Transverse colon (tissue), 4 donors: Measurements from ENCODE around the gene MBNL1. TPM values are rescaled to one million over a fixed set of nuclear protein-coding genes. Genes with fewer than 3 reads are reported as not detected.

Experiments
- DNase-seq: peaks from one replicate; pipeline ENCODE4 v3.0.0-alpha.2; 2019
- H3K27ac ChIP-seq, 4 donors: fragments of 200-600 bp; sonication (generic); 2 replicates each; pipeline ENCODE4 v1.5.1; 2016 to 2018; ENCODE audit warnings: inconsistent platforms in 4 of 4
- H3K27me3 ChIP-seq: fragments of 200-600 bp; sonication (generic); 2 replicates; pipeline ENCODE4 v1.5.1; 2017; ENCODE audit warnings: inconsistent platforms
- H3K36me3 ChIP-seq, 4 donors: fragments of 200-600 bp; sonication (generic); 2 replicates each; pipeline ENCODE4 v1.5.1; 2017 to 2019; ENCODE audit warnings: inconsistent platforms in 4 of 4
- H3K4me1 ChIP-seq, 4 donors: fragments of 200-600 bp; sonication (generic); 2 replicates each; pipeline ENCODE4 v1.5.1; 2017 to 2020; ENCODE audit warnings: inconsistent platforms in 4 of 4
- H3K4me3 ChIP-seq, 4 donors: fragments of 200-600 bp; sonication (generic); 1 replicate in 1 of 4; 2 replicates in 3 of 4; pipeline versions ENCODE4 v1.5.1 to v1.6.1; 2017 to 2019; ENCODE audit warnings: inconsistent platforms in 4 of 4
- H3K9me3 ChIP-seq, 2 donors: fragments of 200-600 bp; sonication (generic); 2 replicates each; pipeline ENCODE4 v1.5.1; 2017 to 2019; ENCODE audit warnings: inconsistent platforms in 2 of 2
- EP300 ChIP-seq: sonication (generic); formaldehyde crosslinking; IDR thresholded peaks from one replicate; pipeline ENCODE4 v1.6.1; 2017; ENCODE audit warnings: antibody characterized with exemption, low read depth
- POLR2A ChIP-seq: fragments of 450-650 bp; IDR thresholded peaks from one replicate; pipeline ENCODE4 v1.6.1; 2016; ENCODE audit warnings: antibody characterized with exemption, mild to moderate bottlenecking, moderate library complexity
- POLR2AphosphoS5 ChIP-seq, 3 donors: sonication (generic); formaldehyde crosslinking; IDR thresholded peaks; one replicate each; pipeline ENCODE4 v1.6.1; 2016; ENCODE audit warnings: antibody characterized with exemption in 3 of 3
- WGBS, 2 donors: methylation state at CpG; one replicate each; pipeline ENCODE4 v1.1.5; 2018; ENCODE audit warnings: low coverage in 1 of 2; 5-methylcytosine and 5-hydroxymethylcytosine counted together
- in situ Hi-C, 4 donors: fragments of 200-750 bp; cut with MboI; loops; one replicate each; pipeline versions ENCODE4 v1.15.0 to v1.15.1; 2017; ENCODE audit warnings: low sequenced_read_pairs in 3 of 4, low pct_ligation_motif_present in 1 of 4, low pct_unique_long_range_greater_than_20kb in 1 of 4
- intact Hi-C: fragments of 100-400 bp; cut with DNase I; formaldehyde crosslinking; loops from one replicate; pipeline ENCODE4 v1.15.1; 2023; ENCODE audit warnings: low total_unique reads
- total RNA-seq, 4 donors: library from RNA; depleted of rRNA; stranded (reverse); fragments of >200 nt; gene quantifications; one replicate each; pipeline ENCODE4 v1.1.0, GENCODE V29; 2016
- TF ChIP-seq, protein P1 (sequence below), 5 experiments: fragments of 200-600 bp in 3 of 5; fragments of 450-650 bp in 2 of 5; sonication (generic) in 3 of 5; IDR thresholded peaks; 1 replicate in 2 of 5; 2 replicates in 3 of 5; pipeline ENCODE4 v1.5.1; 2016 to 2017; ENCODE audit warnings: antibody characterized with exemption in 5 of 5, inconsistent platforms in 3 of 5, mild to moderate bottlenecking in 2 of 5, moderate library complexity in 1 of 5

MBNL1 gene
- total RNA-seq, 4 donors from 2014 or later, result 232 to 658 (median 509) TPM

DNA sequence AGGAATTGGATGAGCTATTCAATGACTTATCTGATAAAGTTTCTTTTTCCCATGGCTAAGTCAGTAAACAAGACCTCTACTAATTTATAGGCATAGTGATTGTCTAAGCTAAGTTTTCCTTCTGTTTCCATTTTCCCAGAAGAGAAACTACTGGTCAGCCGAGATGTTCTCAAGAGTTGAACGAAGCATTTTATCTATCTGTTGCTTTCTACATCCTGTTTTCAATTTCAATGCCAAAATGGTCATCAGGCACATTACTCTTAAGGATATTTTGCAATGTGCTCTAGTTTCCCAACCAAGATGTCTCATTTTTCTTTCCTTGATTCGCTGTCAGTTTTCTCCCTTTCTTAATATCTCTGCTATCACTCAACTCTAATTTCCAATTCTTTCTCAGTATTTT, 228.7 kb downstream of the MBNL1 start:
- DNase-seq, result no peak

DNA sequence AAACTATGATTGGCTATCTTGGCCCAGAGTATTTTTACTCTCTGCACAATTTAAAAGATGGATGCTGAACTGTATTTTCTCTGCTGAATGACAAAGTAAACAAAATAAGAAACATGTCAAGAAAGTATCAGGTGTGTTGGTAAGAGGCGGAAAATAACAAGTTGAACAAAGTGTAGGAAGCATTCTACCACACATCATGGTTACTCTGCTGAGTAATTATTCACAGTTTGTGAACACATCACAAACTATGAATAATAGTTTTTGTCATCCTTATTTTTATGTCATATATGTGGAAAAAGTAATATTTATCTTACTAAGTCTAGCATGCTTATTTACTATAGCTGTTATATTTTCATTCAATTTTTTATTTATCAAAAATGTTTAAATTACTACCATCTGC, 229.2 kb downstream of the MBNL1 start:
- Histone ChIP-seq H3K27ac (no peak overlapping the region), H3K4me1 (peaks cover 0 to 6% (median 0%) of the 10 kb centered on the region in 4 donors), H3K9me3 (no peaks in the 10 kb centered on the region), H3K36me3 (no peaks in the 10 kb centered on the region), H3K27me3 (no peaks in the 10 kb centered on the region), H3K4me3 (no peak overlapping the region)
- intact Hi-C loops, result no loop called here
- TF ChIP-seq POLR2AphosphoS5 (IDR thresholded peaks at IDR 0.05) (no peak), EP300 (no peak), POLR2A (no peak)
- TF ChIP-seq, protein P1, sequence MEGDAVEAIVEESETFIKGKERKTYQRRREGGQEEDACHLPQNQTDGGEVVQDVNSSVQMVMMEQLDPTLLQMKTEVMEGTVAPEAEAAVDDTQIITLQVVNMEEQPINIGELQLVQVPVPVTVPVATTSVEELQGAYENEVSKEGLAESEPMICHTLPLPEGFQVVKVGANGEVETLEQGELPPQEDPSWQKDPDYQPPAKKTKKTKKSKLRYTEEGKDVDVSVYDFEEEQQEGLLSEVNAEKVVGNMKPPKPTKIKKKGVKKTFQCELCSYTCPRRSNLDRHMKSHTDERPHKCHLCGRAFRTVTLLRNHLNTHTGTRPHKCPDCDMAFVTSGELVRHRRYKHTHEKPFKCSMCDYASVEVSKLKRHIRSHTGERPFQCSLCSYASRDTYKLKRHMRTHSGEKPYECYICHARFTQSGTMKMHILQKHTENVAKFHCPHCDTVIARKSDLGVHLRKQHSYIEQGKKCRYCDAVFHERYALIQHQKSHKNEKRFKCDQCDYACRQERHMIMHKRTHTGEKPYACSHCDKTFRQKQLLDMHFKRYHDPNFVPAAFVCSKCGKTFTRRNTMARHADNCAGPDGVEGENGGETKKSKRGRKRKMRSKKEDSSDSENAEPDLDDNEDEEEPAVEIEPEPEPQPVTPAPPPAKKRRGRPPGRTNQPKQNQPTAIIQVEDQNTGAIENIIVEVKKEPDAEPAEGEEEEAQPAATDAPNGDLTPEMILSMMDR (IDR thresholded peaks at IDR 0.05), result no peak
- no peak for DNase-seq
- in situ Hi-C loops, result loop anchor here in 1 of 4 donors (25.0 kb wide), 1 partner anchor 464 kb away; no protein-coding TSS in a partner anchor
- WGBS, 2 donors, result 98 to 100% methylated on average over 1 of the region's 1 CpG

More for the DNA sequence above, 228.7 kb downstream of the MBNL1 start:
- peak overlapping the region in 2 of 4 donors; percentile 26 to 51 for H3K27ac ChIP-seq
- no peak overlapping the region for H3K4me3 ChIP-seq
- in situ Hi-C loops, result loop anchor here in 1 of 4 donors (25.0 kb wide), 1 partner anchor 465 kb away; no protein-coding TSS in a partner anchor
- no peaks in the 10 kb centered on the region for H3K9me3 ChIP-seq
- TF ChIP-seq POLR2AphosphoS5 (IDR thresholded peaks at IDR 0.05) (peak in 1 of 3 donors; percentile 43), POLR2A (no peak), EP300 (no peak)
- TF ChIP-seq, protein P1 (IDR thresholded peaks at IDR 0.05), result no peak
- peaks cover 0 to 6% (median 0%) of the 10 kb centered on the region in 4 donors for H3K4me1 ChIP-seq
- intact Hi-C loops, result no loop called here
- H3K36me3 ChIP-seq, result no peaks in the 10 kb centered on the region
- H3K27me3 ChIP-seq, result no peaks in the 10 kb centered on the region
- 60 to 82% methylated on average over 3 of the region's 3 CpGs for WGBS, 2 donors

DNA sequence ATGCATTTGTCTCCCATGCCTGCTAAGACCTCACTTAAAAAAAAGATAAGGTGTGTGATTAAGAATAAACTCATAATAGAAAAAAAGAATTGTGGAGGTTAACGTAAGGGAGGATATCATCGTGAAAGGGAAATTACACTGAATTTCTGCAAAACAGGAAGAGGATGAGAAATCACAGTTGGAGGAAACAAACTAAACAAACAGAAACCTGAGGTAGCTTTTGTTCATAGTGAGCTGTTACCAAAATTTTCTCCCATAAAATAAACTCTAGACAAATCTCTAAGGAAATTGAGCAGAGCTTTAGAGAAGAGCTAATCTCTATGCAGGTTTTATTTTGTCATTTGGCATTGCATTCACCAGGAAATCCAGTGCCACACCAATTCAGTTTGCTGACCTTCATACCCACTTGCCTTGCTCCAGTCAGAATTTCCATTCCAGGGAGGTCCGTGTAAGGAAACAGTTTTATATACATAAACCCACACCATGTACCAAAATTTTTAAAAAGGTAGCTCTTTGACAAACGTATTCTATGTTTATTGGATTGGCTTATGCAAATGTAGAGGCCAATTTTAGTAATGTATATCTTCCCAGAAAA, 231.2 kb downstream of the MBNL1 start:
- TF ChIP-seq POLR2A (no peak), EP300 (no peak), POLR2AphosphoS5 (IDR thresholded peaks at IDR 0.05) (no peak)
- TF ChIP-seq, protein P1 (IDR thresholded peaks at IDR 0.05), result no peak
- no peaks in the 10 kb centered on the region for H3K36me3 ChIP-seq
- H3K4me1 ChIP-seq, result peaks cover 0 to 6% (median 0%) of the 10 kb centered on the region in 4 donors
- H3K4me3 ChIP-seq, result no peak overlapping the region
- DNase-seq, result no peak
- intact Hi-C loops (loop anchor here (10.0 kb wide), 1 partner anchor 375 kb away; no protein-coding TSS in a partner anchor), in situ Hi-C loops (loop anchor here in 2 of 4 donors (25.0 kb wide), 1 partner anchor 462 kb away; no protein-coding TSS in a partner anchor)
- no peak overlapping the region for H3K27ac ChIP-seq
- no peaks in the 10 kb centered on the region for H3K27me3 ChIP-seq
- 30 to 34% methylated on average over 4 of the region's 4 CpGs for WGBS, 2 donors
- no peaks in the 10 kb centered on the region for H3K9me3 ChIP-seq

DNA sequence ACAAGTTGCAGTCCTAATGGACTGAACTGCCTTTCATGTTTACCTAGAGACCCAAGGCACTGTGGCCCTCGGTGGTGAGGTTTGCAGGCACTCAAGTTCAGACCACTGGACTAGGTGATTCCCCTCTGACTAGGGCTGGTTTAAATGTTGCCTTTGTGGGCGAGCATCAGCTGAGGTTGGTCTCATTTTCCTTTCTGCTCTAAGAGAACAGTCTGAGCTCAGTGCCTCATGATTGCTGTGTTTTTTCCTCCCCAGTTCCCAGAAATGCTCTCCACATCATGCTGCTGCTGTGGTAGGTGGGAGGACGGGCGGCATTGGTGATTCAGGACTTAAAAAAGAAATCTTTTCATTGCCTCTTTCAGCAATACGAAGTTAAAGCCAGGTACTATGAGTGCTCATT, 237.2 kb downstream of the MBNL1 start:
- Histone ChIP-seq H3K27me3 (no peaks in the 10 kb centered on the region), H3K9me3 (no peaks in the 10 kb centered on the region), H3K27ac (no peak overlapping the region), H3K36me3 (no peaks in the 10 kb centered on the region), H3K4me3 (no peak overlapping the region), H3K4me1 (no peaks in the 10 kb centered on the region)
- DNase-seq, result no peak
- TF ChIP-seq, protein P1 (IDR thresholded peaks at IDR 0.05), result no peak
- TF ChIP-seq POLR2A, result no peak
- no peak for TF ChIP-seq POLR2AphosphoS5 (IDR thresholded peaks at IDR 0.05)
- no peak for TF ChIP-seq EP300
- WGBS, 2 donors, result 72 to 78% methylated on average over 2 to 5 of the region's 5 CpGs
- intact Hi-C loops, result loop anchor here (10.0 kb wide), 1 partner anchor 369 kb away; no protein-coding TSS in a partner anchor
- in situ Hi-C loops, result loop anchor here in 1 of 4 donors (25.0 kb wide), 1 partner anchor 456 kb away; no protein-coding TSS in a partner anchor
